Epithelial cell of esophagus (primary cell): ENCODE data around the gene CNRIP1.
A peak's percentile ranks its signal among the peaks of the same experiment; 100 is the strongest.

Source experiments
- DNase-seq: peaks from one replicate; pipeline ENCODE4 v3.0.0; 2010; ENCODE audit warnings: low read depth
- H3K4me3 ChIP-seq: 2 replicates; pipeline ENCODE4 v1.5.1; 2011; ENCODE audit warnings: mild to moderate bottlenecking, low read length, control low read depth
- CTCF ChIP-seq: IDR thresholded peaks from 2 replicates; pipeline ENCODE4 v1.5.1; 2011; ENCODE audit warnings: low read depth, mild to moderate bottlenecking, low read length, control low read depth, inconsistent platforms; ENCODE audit not compliant: insufficient read depth; ENCODE audit errors: missing control alignments

Gene CNRIP1

GRCh38 chr2:68363721-68364120 is 44.0 kb upstream of the CNRIP1 start:
- H3K4me3 ChIP-seq, result no peak overlapping the region
- no peak for TF ChIP-seq CTCF
- no peak for DNase-seq

GRCh38 chr2:68362749-68363148 is 43.0 kb upstream of the CNRIP1 start:
- H3K4me3 ChIP-seq, result no peak overlapping the region
- TF ChIP-seq CTCF, result no peak
- no peak for DNase-seq

GRCh38 chr2:68362069-68362468 is 42.3 kb upstream of the CNRIP1 start:
- no peak overlapping the region for H3K4me3 ChIP-seq
- TF ChIP-seq CTCF, result peak; percentile 82
- peak; percentile 73 for DNase-seq

DNA sequence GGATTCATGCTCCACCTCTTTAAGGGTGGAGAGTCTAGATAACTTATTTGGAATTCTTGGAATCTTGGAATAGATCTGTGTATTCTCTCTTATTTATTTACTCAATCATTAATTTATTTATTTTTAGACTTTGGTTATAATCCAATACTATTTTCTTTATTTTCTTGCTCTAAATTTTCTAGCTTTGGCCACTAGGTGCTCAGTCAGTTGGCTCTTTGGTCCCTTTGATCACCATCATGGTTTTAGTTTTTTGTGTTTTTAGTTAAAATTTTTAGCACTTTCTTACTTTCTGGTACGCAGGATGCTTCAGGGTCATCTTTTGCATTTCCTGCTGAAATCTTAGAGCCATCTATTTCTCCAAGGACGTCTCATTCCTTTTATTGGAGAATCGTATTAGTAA is 40.1 kb upstream of the CNRIP1 start:
- no peak for TF ChIP-seq CTCF
- no peak for DNase-seq
- H3K4me3 ChIP-seq, result no peak overlapping the region

GRCh38 chr2:68357605-68358337 is 38.0 kb upstream of the CNRIP1 start:
- peak; percentile 52 for TF ChIP-seq CTCF
- peak; percentile 74 for DNase-seq
- no peak overlapping the region for H3K4me3 ChIP-seq

DNA sequence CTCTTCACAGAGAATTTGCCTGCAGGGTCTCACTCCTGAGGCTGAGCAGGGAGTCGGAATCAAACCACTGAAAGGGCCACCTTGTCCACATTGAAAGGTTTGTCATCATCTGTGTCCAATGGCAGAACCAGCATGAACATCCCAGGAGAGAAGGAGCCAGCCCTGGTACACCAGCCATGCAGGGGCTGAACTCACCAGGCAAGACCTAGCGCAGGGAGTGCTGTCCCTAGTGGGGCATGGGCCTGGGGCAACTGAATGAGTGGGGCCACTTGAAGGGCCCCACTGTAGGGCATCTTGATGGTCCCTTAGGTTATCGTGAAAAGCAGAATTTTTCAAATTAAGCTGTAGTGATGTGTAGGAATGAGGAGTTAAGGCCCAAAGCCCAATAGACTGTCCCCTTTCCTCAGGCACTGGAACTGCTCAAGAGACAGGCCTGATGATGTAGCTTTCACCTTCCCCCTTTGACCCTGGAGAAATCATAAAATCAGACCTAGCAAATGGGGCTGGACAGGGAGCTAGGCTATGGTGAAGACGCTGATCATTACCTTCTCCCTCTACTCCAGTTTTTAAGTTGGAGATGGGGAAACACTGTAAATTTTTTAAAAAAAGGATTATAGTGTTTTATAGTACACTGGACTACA is 37.0 kb upstream of the CNRIP1 start:
- no peak for DNase-seq
- TF ChIP-seq CTCF, result no peak

More for the DNA sequence above, 37.0 kb upstream of the CNRIP1 start:
- H3K4me3 ChIP-seq, result no peak overlapping the region
